ENCODE measurements around the gene TP53BP2.

DNA sequence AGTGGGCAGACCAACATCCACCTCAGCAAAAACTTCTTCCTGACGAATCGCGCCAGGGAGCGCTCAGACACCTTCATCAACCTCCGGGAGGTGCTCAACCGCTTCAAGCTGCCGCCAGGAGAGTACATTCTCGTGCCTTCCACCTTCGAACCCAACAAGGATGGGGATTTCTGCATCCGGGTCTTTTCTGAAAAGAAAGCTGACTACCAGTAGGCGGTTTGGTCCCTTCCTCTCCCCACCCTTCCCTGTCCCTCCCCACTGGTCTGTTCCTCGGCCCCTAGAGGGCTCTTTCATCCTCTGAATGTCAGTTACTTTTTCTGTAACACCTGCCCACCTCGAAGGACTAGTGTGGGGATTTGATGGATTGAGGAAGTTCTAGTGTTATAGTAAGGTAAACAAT, 86.5 kb downstream of the TP53BP2 start:
- TF ChIP-seq, protein P1, sequence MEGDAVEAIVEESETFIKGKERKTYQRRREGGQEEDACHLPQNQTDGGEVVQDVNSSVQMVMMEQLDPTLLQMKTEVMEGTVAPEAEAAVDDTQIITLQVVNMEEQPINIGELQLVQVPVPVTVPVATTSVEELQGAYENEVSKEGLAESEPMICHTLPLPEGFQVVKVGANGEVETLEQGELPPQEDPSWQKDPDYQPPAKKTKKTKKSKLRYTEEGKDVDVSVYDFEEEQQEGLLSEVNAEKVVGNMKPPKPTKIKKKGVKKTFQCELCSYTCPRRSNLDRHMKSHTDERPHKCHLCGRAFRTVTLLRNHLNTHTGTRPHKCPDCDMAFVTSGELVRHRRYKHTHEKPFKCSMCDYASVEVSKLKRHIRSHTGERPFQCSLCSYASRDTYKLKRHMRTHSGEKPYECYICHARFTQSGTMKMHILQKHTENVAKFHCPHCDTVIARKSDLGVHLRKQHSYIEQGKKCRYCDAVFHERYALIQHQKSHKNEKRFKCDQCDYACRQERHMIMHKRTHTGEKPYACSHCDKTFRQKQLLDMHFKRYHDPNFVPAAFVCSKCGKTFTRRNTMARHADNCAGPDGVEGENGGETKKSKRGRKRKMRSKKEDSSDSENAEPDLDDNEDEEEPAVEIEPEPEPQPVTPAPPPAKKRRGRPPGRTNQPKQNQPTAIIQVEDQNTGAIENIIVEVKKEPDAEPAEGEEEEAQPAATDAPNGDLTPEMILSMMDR (IDR thresholded peaks at IDR 0.05 in 2 of 3, conservative IDR thresholded peaks at IDR 0.05 in 1 of 3; ENCODE audit: borderline replicate concordance in 1 of 3, insufficient read depth in 1 of 3, low read depth in 2 of 3, low read length in 2 of 3) = 0 out of 6 replicates have a peak, but pooled peaks of 1 of the 3 experiments have one; percentile 5
- TF ChIP-seq POLR2A (IDR thresholded peaks at IDR 0.05; ENCODE audit: borderline replicate concordance, extremely low read depth, insufficient read depth, insufficient read length) (no peak), ZNF274 (IDR thresholded peaks at IDR 0.05; ENCODE audit: low read depth, low read length) (no peak), POLR2AphosphoS5 (IDR thresholded peaks at IDR 0.05; ENCODE audit: low read depth, low read length) (0 out of 2 replicates have a peak, but pooled peaks have one; percentile 1), JUND (IDR thresholded peaks at IDR 0.05) (no peak), RAD21 (IDR thresholded peaks at IDR 0.05; ENCODE audit: low read depth) (peak; percentile 33), CBX3 (IDR thresholded peaks at IDR 0.05; ENCODE audit: low read depth) (no peak), EZH2 (IDR thresholded peaks at IDR 0.05) (no peak), ZFX (IDR thresholded peaks at IDR 0.05) (no peak), EGR1 (IDR thresholded peaks at IDR 0.05; ENCODE audit: low read depth) (no peak), YY1 (IDR thresholded peaks at IDR 0.05; ENCODE audit: extremely low read depth, insufficient replicate concordance, low read depth, low read length) (no peak), EZH2phosphoT487 (IDR thresholded peaks at IDR 0.05; ENCODE audit: borderline replicate concordance) (no peak), ELF1 (IDR thresholded peaks at IDR 0.05; ENCODE audit: borderline replicate concordance, low read depth) (no peak)
- TF ChIP-seq, protein P2, sequence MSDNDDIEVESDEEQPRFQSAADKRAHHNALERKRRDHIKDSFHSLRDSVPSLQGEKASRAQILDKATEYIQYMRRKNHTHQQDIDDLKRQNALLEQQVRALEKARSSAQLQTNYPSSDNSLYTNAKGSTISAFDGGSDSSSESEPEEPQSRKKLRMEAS (IDR thresholded peaks at IDR 0.05) = no peak

Measured in HCT116 (cell line).